Body of pancreas (tissue), 4 donors: ENCODE measurements around the gene DTHD1.

ENCODE experiments used
- POLR2A ChIP-seq, 3 donors: fragments of 450-650 bp; IDR thresholded peaks; one replicate each; pipeline ENCODE4 v1.6.1; 2016; ENCODE audit warnings: antibody characterized with exemption in 3 of 3, mild to moderate bottlenecking in 2 of 3
- TF ChIP-seq, protein P1 (sequence below), 7 experiments: fragments of 450-650 bp in 4 of 7; fragments of 200-600 bp in 3 of 7; sonication (generic) in 3 of 7; IDR thresholded peaks; one replicate each; pipeline ENCODE4 v1.5.1; 2016 to 2019; ENCODE audit warnings: antibody characterized with exemption in 7 of 7

DNA sequence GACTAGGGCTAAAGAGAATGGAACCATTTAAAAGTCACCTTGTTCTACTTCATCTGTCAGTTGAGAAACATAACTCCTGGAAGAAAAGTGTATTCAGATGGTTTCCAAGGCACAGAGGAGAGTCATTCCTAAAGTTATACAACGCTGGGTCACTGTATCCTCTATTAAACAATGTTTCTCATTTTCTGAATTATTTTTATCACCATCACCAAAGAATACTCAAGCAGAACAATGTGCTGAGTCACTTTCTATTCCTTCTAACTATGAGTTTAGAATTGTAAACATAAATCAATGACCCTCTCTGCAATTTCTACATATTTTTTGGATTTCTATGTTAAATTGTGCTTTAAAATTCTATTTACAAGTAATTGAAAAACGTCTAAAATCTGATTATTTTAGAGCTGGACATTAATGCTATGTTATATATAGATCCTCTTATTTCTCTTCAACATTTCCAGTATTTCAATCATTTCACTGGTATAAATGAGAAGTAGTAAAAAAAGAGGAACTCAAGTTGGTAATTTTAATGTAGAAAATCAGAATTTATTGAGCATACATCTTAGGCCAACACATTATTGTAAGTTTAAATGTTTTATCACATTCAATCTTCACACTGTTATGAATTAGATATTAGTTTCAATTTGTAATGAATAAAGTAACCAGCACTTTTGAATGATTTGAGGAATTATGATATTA, 7.5 kb downstream of the DTHD1 start:
- TF ChIP-seq, protein P1, sequence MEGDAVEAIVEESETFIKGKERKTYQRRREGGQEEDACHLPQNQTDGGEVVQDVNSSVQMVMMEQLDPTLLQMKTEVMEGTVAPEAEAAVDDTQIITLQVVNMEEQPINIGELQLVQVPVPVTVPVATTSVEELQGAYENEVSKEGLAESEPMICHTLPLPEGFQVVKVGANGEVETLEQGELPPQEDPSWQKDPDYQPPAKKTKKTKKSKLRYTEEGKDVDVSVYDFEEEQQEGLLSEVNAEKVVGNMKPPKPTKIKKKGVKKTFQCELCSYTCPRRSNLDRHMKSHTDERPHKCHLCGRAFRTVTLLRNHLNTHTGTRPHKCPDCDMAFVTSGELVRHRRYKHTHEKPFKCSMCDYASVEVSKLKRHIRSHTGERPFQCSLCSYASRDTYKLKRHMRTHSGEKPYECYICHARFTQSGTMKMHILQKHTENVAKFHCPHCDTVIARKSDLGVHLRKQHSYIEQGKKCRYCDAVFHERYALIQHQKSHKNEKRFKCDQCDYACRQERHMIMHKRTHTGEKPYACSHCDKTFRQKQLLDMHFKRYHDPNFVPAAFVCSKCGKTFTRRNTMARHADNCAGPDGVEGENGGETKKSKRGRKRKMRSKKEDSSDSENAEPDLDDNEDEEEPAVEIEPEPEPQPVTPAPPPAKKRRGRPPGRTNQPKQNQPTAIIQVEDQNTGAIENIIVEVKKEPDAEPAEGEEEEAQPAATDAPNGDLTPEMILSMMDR (IDR thresholded peaks at IDR 0.05): no peak
- TF ChIP-seq POLR2A (IDR thresholded peaks at IDR 0.05): no peak
